Upper lobe of right lung (tissue), 1 donor: Measurements from ENCODE around the gene CFP. TPM values are rescaled to one million over a fixed set of nuclear protein-coding genes. Genes with fewer than 3 reads are reported as not detected.

Source experiments
- ATAC-seq: fragments of 200-7000 bp; cut with Tn5 transposase; one replicate; pipeline ENCODE4 v1.9.1; 2020; ENCODE audit warnings: mild to moderate bottlenecking, moderate library complexity
- DNase-seq: peaks from one replicate; pipeline ENCODE4 v3.0.0-alpha.2; 2020
- H3K27ac ChIP-seq: fragments of 200-600 bp; one replicate; pipeline ENCODE4 v1.8.0; 2022
- H3K27me3 ChIP-seq: fragments of 200-600 bp; one replicate; pipeline ENCODE4 v1.8.0; 2022; ENCODE audit warnings: mild to moderate bottlenecking
- H3K36me3 ChIP-seq: fragments of 200-600 bp; one replicate; pipeline ENCODE4 v1.8.0; 2022
- H3K4me1 ChIP-seq: fragments of 200-600 bp; one replicate; pipeline ENCODE4 v1.8.0; 2022
- H3K4me3 ChIP-seq: fragments of 200-600 bp; one replicate; pipeline ENCODE4 v1.8.0; 2022; ENCODE audit warnings: mild to moderate bottlenecking
- H3K9me3 ChIP-seq: fragments of 200-600 bp; one replicate; pipeline ENCODE4 v1.8.0; 2022
- intact Hi-C: fragments of 100-400 bp; cut with DNase I; formaldehyde crosslinking; loops from one replicate; pipeline ENCODE4 v1.11.0; 2022
- total RNA-seq: library from RNA; stranded (reverse); fragmentation: NEBNext Ultra II Directional; extraction: Animal tissue kit (Norgen Biotek cat#: 25700); gene quantifications from one replicate; pipeline ENCODE4 v1.2.1, GENCODE V29; 2021
- TF ChIP-seq, protein P1 (sequence below): fragments of 200-600 bp; IDR thresholded peaks from one replicate; pipeline ENCODE4 v1.8.0; 2022; ENCODE audit warnings: antibody characterized with exemption
- donor health status: DM: no; HTN: yes; CAD: no; lungs with severe emphysema.

The CFP gene
- total RNA-seq, 1 donor from 2014 or later: 14.9 TPM

DNA sequence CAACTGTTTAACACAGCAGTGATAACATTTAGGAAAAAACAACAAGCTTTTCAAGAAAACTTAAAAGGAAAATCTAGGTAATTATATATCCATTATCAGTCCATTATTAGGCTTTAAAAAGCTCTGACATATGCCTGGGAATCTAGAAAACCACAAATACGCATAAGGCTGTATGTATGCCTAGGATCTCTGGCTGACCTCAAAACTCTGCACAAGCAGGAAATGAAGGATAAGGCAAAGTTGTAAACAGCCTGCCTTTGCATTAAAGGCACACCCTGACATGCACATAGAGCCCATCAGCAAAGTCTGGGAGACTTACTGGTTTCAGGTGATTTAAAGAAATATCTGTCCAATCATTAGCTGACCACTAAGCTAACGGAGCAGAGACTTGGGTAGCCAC lies 33.5 kb downstream of the CFP start:
- Histone ChIP-seq H3K36me3 (no peaks in the 10 kb centered on the region), H3K4me3 (no peak overlapping the region), H3K27me3 (no peaks in the 10 kb centered on the region), H3K4me1 (no peaks in the 10 kb centered on the region), H3K27ac (no peak overlapping the region), H3K9me3 (no peaks in the 10 kb centered on the region)
- no peak for ATAC-seq
- intact Hi-C loops: no loop called here
- TF ChIP-seq, protein P1, sequence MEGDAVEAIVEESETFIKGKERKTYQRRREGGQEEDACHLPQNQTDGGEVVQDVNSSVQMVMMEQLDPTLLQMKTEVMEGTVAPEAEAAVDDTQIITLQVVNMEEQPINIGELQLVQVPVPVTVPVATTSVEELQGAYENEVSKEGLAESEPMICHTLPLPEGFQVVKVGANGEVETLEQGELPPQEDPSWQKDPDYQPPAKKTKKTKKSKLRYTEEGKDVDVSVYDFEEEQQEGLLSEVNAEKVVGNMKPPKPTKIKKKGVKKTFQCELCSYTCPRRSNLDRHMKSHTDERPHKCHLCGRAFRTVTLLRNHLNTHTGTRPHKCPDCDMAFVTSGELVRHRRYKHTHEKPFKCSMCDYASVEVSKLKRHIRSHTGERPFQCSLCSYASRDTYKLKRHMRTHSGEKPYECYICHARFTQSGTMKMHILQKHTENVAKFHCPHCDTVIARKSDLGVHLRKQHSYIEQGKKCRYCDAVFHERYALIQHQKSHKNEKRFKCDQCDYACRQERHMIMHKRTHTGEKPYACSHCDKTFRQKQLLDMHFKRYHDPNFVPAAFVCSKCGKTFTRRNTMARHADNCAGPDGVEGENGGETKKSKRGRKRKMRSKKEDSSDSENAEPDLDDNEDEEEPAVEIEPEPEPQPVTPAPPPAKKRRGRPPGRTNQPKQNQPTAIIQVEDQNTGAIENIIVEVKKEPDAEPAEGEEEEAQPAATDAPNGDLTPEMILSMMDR: no peak
- no peak for DNase-seq

DNA sequence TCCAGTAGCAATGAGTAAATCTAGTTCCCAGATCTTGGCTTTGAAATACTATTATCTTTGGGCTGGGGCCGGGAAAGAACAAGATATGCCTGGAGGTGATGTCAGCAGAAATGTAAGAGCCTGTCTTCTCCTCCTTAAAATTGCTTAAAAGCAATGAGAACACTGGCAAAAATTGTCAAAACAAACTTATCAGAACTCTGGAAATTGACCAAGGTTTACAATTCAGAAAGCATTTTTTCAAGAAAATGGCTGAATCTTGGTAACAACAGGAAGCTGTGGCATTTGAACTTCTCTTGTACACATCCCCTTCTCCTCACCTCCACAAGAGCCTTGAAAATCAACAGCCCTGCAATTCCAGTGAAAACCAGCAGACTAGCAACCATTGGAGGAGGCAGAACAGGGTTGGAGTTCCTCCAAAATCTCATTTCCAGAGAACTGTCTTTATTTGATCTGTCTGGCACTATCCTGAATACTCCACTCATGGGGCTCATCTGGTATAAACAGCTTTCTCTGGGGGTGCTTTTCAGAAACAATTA lies 33.9 kb downstream of the CFP start:
- TF ChIP-seq, protein P1: no peak
- Histone ChIP-seq H3K27ac (no peak overlapping the region), H3K27me3 (no peaks in the 10 kb centered on the region), H3K4me3 (no peak overlapping the region), H3K4me1 (no peaks in the 10 kb centered on the region), H3K9me3 (no peaks in the 10 kb centered on the region), H3K36me3 (no peaks in the 10 kb centered on the region)
- intact Hi-C loops: no loop called here
- no peak for DNase-seq
- ATAC-seq: no peak

- no peaks in the 10 kb centered on the region for H3K4me1 ChIP-seq
- intact Hi-C loops: no loop called here
- no peaks in the 10 kb centered on the region for H3K9me3 ChIP-seq
- ATAC-seq (no peak), DNase-seq (no peak)
- H3K4me3 ChIP-seq: no peak overlapping the region
- no peaks in the 10 kb centered on the region for H3K36me3 ChIP-seq
- no peaks in the 10 kb centered on the region for H3K27me3 ChIP-seq
- no peak overlapping the region for H3K27ac ChIP-seq
- TF ChIP-seq, protein P1: no peak
Observed at GRCh38 chrX:47593522-47593921, 36.2 kb downstream of the CFP start.

DNA sequence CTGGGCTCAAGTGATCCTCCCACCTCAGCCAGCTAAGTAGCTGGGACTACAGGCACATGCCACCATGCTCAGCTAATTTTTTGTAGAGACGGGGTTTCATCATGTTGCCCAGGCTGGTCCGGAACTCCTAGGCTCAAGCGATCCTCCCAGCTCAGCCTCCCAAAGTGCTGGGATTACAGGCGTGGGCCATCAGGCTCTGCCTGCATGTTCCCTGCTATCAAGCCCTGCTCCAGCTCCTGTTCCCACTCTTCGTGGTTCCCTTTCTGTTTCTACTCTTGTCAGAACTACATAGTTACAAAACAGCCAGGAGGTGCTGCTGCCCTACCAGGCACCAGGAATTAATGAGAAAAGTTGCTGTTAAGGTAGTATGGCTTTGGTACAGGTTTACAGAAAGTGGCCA lies 38.7 kb downstream of the CFP start:
- no peaks in the 10 kb centered on the region for H3K27me3 ChIP-seq
- H3K9me3 ChIP-seq: no peaks in the 10 kb centered on the region
- intact Hi-C loops: no loop called here
- no peak for DNase-seq
- no peaks in the 10 kb centered on the region for H3K4me1 ChIP-seq
- no peaks in the 10 kb centered on the region for H3K36me3 ChIP-seq
- no peak overlapping the region for H3K4me3 ChIP-seq
- TF ChIP-seq, protein P1: no peak
- no peak for ATAC-seq
- no peak overlapping the region for H3K27ac ChIP-seq

DNA sequence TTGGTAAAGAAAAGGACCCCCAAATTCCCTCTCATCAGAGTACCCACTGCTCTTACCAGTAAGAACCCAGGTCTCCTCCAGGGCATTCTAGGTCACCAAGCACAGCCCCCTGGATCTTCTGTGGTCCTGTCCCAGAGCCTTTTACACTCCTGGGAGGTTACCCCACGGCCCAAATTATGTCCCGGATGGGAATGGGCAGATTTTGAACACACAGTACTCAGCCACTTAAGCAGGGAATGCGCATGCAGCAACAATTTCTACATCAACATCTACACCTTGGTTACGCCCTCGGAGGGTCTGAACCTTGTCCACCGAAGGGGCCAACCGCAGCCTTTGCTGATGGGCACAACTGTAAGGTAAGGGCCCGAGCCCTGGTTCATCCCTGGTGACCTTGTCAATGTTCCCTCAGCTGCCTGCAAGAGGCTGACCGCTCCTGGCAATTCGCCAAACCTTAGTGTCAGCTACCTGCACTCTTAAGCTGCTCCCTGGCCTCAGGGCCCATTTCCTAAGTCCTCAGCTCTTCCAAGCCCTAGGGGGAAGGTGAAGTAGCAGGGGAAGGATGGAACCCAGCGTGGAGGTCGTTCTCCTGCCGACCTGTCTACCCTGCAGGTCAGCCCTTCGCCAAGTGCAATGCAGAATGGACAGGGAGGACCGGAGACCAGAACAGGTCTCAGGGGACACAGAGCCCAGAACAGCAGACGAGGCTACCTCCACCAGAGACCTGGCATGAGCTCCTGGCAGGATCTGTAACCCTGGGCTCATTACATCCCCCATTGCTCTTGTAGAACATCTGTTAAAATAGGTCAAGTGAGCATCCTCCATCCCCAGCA lies 41.6 kb downstream of the CFP start:
- no peaks in the 10 kb centered on the region for H3K27me3 ChIP-seq
- DNase-seq (no peak), ATAC-seq (no peak)
- no peak overlapping the region for H3K4me3 ChIP-seq
- intact Hi-C loops: no loop called here
- no peak overlapping the region for H3K27ac ChIP-seq
- TF ChIP-seq, protein P1: no peak
- no peaks in the 10 kb centered on the region for H3K9me3 ChIP-seq
- H3K36me3 ChIP-seq: no peaks in the 10 kb centered on the region
- no peaks in the 10 kb centered on the region for H3K4me1 ChIP-seq
